ENCODE measurements around the gene SKOR1. TPM values are rescaled to one million over a fixed set of nuclear protein-coding genes. Genes with fewer than 3 reads are reported as not detected.
A peak's percentile ranks its signal among the peaks of the same experiment; 100 is the strongest.

The SKOR1 gene
- total RNA-seq, 1 experiment from 2014 or later: 0.13 TPM

- Mint-ChIP-seq H3K9me3 (peaks cover 4% of the 10 kb centered on the region in 2 experiments; a peak in 3 of 5 replicates), H3K36me3 (ENCODE audit: insufficient read depth in 1 of 3, low read depth in 3 of 3) (no peaks in the 10 kb centered on the region), H3K4me3 (peak overlapping the region in 1 of 2 experiments; percentile 27; a peak in 1 of 5 replicates), H3K27ac (peak overlapping the region in 1 of 3 experiments; percentile 29; a peak in 2 of 7 replicates), H3K4me1 (peaks cover 48 to 50% of the 10 kb centered on the region in 2 experiments), H3K27me3 (ENCODE audit: low read depth) (peaks cover 31% of the 10 kb centered on the region)
- Histone ChIP-seq H3K79me2 (ENCODE audit: insufficient read depth, low read length) (no peaks in the 10 kb centered on the region), H3K23ac (ENCODE audit: insufficient read length, low read depth, low read length) (no peak overlapping the region), H4K91ac (ENCODE audit: insufficient read length, low read depth, low read length) (no peak overlapping the region), H2BK20ac (ENCODE audit: low read depth, low read length, poor library complexity, severe bottlenecking) (no peak overlapping the region), H3K27ac (ENCODE audit: insufficient read length, low read depth, low read length) (no peak overlapping the region), H3K9me3 (ENCODE audit: control insufficient read depth, low read depth, low read length) (no peaks in the 10 kb centered on the region), H3K9ac (ENCODE audit: extremely low read depth, insufficient read length, low read length) (no peak overlapping the region), H2AFZ (ENCODE audit: low read length) (no peak overlapping the region), H3K18ac (ENCODE audit: insufficient read length, low read depth, low read length) (no peak overlapping the region), H3K4ac (ENCODE audit: low read depth, low read length) (no peak overlapping the region), H4K5ac (ENCODE audit: insufficient read length, low read depth, low read length) (no peak overlapping the region), H2BK15ac (ENCODE audit: low read depth, low read length) (no peak overlapping the region), H3K56ac (ENCODE audit: insufficient read length, low read depth, low read length) (no peak overlapping the region), H3K4me1 (ENCODE audit: insufficient read depth, low read length) (peaks cover 4% of the 10 kb centered on the region; the same call in 1 of the 2 replicates), H2AK5ac (ENCODE audit: insufficient read length, low read length) (no peak overlapping the region), H4K8ac (replicated peaks; ENCODE audit: insufficient read length, low read depth, low read length) (no peak overlapping the region), H2BK12ac (ENCODE audit: insufficient read length, low read depth, low read length) (no peak overlapping the region), H3K14ac (ENCODE audit: insufficient read depth, low read length) (no peak overlapping the region), H3K4me2 (ENCODE audit: insufficient read depth, insufficient read length, low read length) (no peak overlapping the region), H3K23me2 (ENCODE audit: insufficient read length, low read depth, low read length, poor library complexity, severe bottlenecking) (peaks cover 10% of the 10 kb centered on the region), H2BK120ac (ENCODE audit: low read depth, low read length, poor library complexity, severe bottlenecking) (no peak overlapping the region), H3K27me3 (ENCODE audit: insufficient read depth, low read length) (peaks cover 4% of the 10 kb centered on the region; the same call in 1 of the 2 replicates), H2BK5ac (ENCODE audit: insufficient read length, low read length) (no peak overlapping the region), H3T11ph (ENCODE audit: low read length) (no peak overlapping the region), H4K20me1 (ENCODE audit: control insufficient read depth, insufficient read depth, insufficient read length) (no peaks in the 10 kb centered on the region), H3K79me1 (ENCODE audit: insufficient read depth, low read depth, low read length, poor library complexity, severe bottlenecking) (no peaks in the 10 kb centered on the region)
- no CpG with 5 or more reads among the region's 7 CpGs for WGBS (ENCODE audit: extremely low coverage, insufficient read length, low lambda C conversion rate)
- DNase-seq: no peak
- no peak for TF ChIP-seq CTCF (conservative IDR thresholded peaks at IDR 0.05)
Observed at GRCh38 chr15:67843092-67843501, 17.8 kb downstream of the SKOR1 start.
